Midbrain (tissue), 1 donor: ENCODE results near the gene APOL4.

ENCODE experiments used
- DNase-seq: peaks from one replicate; lab custom pipeline; 2025; lab: John Stamatoyannopoulos, UW

Gene APOL4, protein sequence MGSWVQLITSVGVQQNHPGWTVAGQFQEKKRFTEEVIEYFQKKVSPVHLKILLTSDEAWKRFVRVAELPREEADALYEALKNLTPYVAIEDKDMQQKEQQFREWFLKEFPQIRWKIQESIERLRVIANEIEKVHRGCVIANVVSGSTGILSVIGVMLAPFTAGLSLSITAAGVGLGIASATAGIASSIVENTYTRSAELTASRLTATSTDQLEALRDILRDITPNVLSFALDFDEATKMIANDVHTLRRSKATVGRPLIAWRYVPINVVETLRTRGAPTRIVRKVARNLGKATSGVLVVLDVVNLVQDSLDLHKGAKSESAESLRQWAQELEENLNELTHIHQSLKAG

GRCh38 chr22:36201630-36202319 lies at the start of gene APOL4:
Gene APOL4, minus strand, starts transcription at chr22:36201809. Its CDS starts 75 bp downstream, at chr22:36201734.
- peak; percentile 9 for DNase-seq

- peak; percentile 9 for DNase-seq
Observed at GRCh38 chr22:36250292-36250960, 48.8 kb upstream of the APOL4 start.

DNA sequence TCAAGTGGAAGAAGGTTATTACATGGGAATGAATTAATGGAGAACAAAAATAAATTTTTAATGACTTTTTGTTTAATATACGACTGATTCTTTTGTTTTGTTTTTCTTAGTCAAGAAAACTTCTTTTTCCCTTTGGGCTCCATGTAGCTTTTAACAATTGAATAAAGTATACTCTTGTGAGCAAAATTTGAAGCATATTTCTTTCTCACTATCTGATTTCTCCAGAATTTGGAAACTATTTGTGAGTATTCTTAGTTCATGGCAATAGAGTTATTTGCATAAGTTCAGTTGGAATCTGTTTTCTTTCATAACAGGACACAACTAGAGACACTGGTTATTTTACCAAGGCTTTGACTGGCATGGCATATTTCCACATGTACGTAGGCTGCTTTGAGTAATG lies 47.6 kb upstream of the APOL4 start:
- DNase-seq: no peak

DNA sequence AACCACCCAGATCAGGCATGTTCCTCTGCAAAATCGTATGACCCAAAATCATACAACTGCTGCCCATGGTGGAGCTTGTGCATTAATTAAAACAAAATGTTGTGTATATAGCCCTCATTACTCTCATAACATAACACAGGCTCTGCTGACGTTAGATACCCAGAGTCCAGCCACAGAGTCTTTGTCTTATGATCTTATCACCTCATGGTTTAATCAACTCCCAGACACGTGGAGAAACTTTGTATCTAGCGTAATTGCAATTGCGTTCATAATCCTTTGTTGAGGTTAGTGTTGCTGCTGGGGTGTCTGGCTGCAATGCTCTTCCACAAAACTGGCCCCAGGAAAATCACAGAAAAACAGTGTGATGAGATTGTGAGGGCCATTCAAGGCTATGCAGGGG lies 46.3 kb upstream of the APOL4 start:
- no peak for DNase-seq

DNA sequence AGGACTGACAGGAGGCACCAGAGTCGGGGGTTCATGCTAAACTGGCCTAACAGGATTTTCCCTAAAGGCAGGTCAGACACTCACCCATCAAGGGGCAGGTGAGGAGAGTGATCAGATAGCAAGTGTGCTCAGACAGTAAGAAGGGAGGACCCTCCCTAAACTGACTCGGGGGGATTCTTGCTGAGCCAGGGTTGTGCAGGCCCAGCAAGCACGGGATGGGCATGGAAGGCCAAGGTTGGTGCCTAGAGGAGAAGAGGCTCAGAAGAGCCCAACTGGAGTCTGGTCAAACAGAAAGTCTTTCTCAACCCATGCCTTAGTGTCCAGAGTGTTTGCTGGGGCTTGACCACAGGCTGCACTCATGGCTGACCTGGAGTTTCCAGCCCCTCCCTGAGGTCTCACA lies 45.1 kb upstream of the APOL4 start:
- no peak for DNase-seq

DNA sequence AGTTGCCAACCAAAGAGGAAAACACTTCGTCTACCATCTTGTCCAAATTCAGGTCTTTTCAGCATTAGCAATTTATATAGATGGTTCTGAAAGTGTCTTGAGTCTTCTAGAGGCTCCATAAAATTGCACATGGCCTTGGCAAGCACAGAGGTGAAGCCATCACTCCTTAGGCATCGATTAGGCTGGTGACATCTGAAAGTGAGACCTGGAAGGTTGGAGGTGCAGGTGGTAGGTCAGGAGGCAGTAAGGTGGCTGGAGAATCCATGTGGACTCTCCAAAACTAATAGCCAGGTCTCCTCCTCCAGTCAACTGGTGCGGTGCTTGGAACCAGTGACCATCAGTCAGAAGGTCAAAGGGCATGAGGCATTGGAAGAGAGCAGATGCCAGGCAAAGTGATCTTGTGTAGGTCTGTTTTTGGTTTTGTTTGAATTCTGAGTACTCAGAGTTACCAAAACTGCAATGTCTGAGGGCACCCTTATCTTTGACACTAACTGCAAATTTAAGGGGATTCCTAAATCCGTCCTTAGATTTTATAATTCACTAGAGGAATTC lies 44.3 kb upstream of the APOL4 start:
- DNase-seq: no peak

- DNase-seq: no peak
Observed at GRCh38 chr22:36244522-36245391, 43.1 kb upstream of the APOL4 start.

DNA sequence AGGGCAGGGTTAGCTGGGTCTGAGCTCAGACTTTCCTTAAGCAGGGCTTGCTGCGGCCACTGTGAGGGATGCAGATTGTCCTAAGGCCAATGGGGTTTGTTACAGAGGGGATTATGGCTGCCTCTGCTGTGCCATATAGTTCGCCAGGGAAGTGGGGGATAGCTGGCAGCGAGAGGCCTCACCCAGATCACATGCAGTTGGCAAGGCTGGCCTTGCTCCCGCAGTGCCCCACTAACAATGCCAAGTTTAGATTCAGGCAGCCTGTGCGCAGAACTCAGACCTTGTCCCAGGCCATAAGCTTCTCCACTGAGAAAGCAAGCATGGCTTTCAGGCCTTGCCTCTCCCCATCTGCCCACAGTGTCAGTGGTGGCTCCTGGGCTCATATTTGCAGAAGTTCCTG lies 42.4 kb upstream of the APOL4 start:
- no peak for DNase-seq

DNA sequence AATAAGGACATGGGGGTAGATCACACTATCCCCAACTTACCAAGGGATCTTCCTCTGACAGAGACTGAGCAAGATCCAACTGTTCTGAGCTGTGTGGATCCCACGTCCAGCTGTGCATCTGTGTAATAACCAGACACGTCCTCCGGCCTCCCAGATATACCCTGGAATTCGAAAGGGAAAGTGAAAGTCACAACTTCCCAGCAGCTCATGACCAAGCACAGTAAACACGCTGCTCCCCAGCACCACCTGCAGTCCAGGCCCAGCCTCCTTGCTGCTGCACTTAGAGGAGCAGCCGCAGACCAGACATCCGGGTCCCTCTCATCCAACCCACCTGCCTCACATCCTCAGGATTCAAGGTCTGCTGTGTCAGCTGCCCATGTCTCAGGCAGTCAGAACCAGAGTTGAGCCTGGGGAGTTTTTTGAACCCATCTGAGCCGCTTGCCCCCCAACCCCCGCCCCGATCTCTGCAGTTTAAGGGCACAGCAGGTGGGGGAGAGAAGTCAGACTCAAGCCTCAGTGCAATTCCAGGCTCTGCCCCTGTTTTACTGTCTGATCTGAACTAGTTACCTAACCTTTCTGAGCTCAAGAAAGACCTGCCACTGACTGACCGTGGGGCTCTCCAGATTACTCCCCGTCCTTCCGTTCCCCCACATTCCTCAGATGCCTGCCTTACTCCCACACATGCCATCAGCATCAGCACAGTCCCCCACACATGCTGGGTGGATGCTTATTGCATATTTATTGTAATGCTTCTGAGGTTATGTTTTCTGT lies 38.0 kb upstream of the APOL4 start, which contains the start of gene APOL2:
APOL2 (minus strand) TSS at position 127 of the 771 bp plus-strand sequence. CDS start 6,365 bp downstream, outside the sequence.
- peak; percentile 87 for DNase-seq

DNA sequence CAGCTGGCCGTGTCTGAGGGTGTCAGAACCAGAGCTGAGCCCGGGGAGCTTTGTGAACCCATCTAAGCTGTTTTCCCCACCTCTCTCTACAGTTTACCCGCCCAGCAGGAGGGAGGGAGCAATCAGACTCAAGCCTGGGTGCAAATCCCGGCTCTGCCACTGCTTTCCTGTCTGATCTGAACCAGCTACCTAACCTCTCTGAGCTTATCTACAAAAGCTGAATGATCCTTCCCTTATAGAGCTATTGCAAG lies 37.5 kb upstream of the APOL4 start:
- no peak for DNase-seq

- DNase-seq: peak; percentile 31
Observed at GRCh38 chr22:36238373-36239149, 37.0 kb upstream of the APOL4 start.

DNA sequence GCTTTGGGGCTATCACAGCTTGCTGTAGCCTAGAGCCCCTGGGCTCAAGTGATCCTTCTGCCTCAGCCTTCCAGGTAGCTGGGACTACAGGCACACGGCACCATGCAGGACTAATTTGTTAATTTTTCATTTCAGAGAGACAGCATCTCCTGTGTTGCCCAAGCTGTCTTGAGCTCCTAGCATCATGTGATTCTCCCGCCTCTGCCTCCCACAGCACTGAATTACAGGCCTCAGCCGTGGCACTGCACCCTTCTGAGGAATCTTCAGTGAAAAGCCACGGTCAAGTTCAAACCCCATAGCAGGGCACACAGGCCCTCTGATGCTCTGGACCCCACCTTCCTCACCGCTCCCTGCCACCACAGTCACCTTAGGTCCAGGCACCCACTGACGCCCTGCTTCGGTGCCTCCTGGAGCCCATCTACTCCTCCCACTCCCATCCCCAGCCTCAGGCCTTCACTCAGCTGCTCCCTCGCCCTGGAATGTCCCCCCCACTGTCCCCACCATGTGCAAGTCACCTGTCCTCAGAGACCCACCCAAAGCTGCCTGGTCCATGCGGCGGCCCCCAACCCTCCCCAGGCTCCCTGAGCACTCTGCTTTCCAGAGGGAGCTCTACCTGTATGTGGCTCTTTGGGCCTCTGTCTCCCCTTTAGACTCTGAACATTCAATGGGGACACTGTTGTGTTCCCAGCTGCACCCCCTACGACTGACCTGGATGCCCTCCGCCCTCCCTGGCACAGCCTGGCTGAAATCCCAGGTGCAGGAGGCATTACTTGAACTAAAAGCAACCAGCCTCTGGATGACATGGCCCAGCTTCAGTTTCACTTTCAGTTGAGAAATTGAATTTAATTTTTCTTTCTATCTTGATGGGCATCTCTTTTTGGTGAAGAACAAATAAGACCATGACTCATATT lies 36.1 kb upstream of the APOL4 start:
- DNase-seq: no peak

GRCh38 chr22:36236388-36237319 lies 35.0 kb upstream of the APOL4 start:
- DNase-seq: no peak

DNA sequence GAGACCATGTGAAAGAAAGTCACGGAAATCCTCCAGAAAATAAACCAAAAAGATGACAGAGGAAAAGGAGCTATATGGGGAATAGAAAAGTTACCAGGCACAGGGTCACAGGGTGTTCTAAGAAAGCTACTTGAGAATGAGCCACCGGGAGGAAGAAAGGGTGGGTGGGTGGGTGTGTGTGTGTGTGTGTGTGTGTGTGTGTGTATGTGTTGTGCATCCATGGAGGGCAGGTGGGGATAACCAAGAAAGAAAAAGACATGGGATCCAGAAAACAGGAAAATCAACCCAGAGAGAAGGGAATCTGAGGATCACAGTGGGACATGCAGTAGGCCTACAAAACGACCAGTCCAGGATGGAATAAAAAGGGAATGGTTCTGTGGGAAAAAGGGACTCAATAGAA lies 34.0 kb upstream of the APOL4 start:
- DNase-seq: no peak

DNA sequence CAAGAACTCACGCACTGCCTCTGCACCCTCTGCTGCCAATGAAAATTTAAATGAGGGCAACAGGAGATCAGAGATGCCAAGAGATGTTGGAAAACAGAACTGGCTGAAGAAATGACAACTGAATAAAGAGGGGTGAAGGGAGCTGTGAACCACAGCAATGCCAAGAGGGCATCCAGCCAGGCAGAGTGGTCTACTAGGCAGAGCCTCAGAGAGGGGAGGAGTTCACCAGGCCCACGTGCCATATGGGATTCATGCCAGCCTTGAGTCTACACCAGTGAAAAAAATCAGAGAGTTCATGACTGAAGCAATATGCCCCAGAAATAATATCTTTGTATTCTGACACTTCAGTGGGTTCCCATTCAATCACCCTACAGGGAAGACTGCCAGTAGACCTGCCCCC lies 33.3 kb upstream of the APOL4 start:
- no peak for DNase-seq

DNA sequence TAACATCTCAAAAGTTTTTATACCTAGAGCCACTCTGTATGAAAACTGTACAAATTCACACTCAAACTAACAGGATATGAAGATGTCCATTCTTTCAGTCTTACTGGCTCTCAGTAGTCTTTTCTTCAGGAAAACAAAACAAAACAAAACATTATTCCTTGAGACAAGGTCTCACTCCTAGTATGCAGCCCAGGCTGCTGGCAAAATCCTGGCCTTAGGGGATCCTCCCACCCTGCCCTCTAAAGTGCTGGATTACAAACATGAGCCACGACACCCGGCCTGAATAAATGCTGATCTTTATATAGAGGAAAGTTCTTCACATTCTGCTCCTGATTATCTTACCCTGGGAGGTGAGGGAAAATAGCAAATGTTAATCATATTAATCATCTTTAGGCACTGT lies 32.6 kb upstream of the APOL4 start:
- DNase-seq: no peak

GRCh38 chr22:36233796-36234195 lies 32.2 kb upstream of the APOL4 start:
- no peak for DNase-seq
